Smooth muscle cell (in vitro differentiated cells): ENCODE measurements around the gene SHMT2. TPM values are rescaled to one million over a fixed set of nuclear protein-coding genes. Genes with fewer than 3 reads are reported as not detected.

Experiments
- DNase-seq: peaks from one replicate; lab custom pipeline; 2025; ENCODE audit not compliant: unreplicated experiment; lab: John Stamatoyannopoulos, UW
- H2AFZ ChIP-seq: fragments of 200-600 bp; sonication (generic); 2 replicates; pipeline ENCODE4 v1.6.0; 2016; ENCODE audit warnings: antibody characterized with exemption, low read depth, mild to moderate bottlenecking
- H3F3A ChIP-seq: fragments of 200-600 bp; sonication (generic); 2 replicates; pipeline ENCODE4 v1.6.0; 2017; ENCODE audit warnings: antibody characterized with exemption, low read depth
- H3K27ac ChIP-seq: fragments of 200-600 bp; sonication (generic); 2 replicates; pipeline ENCODE4 v1.5.1; 2016; ENCODE audit warnings: low read depth, mild to moderate bottlenecking
- H3K27me3 ChIP-seq: fragments of 200-600 bp; sonication (generic); 2 replicates; pipeline ENCODE4 v1.6.1; 2016; ENCODE audit warnings: low read depth, mild to moderate bottlenecking
- H3K36me3 ChIP-seq: fragments of 200-600 bp; sonication (generic); 2 replicates; pipeline ENCODE4 v1.5.1; 2016; ENCODE audit warnings: low read depth
- H3K4me1 ChIP-seq: fragments of 200-600 bp; sonication (generic); 2 replicates; pipeline ENCODE4 v1.5.1; 2016; ENCODE audit warnings: low read depth
- H3K4me2 ChIP-seq: fragments of 200-600 bp; sonication (generic); 2 replicates; pipeline ENCODE4 v1.6.0; 2016; ENCODE audit warnings: mild to moderate bottlenecking
- H3K4me3 ChIP-seq: fragments of 200-600 bp; sonication (generic); 2 replicates; pipeline ENCODE4 v1.5.1; 2016; ENCODE audit warnings: mild to moderate bottlenecking
- H3K79me2 ChIP-seq: fragments of 200-600 bp; sonication (generic); 2 replicates; pipeline ENCODE4 v1.6.0; 2016; ENCODE audit warnings: low read depth, mild to moderate bottlenecking
- H3K9ac ChIP-seq: fragments of 200-600 bp; sonication (generic); 2 replicates; pipeline ENCODE4 v1.6.0; 2016; ENCODE audit warnings: low read depth
- H3K9me3 ChIP-seq: fragments of 200-600 bp; sonication (generic); replicated peaks from 2 replicates; pipeline ENCODE4 v1.5.1; 2016; ENCODE audit warnings: low read depth
- H4K20me1 ChIP-seq: fragments of 200-600 bp; sonication (generic); 2 replicates; pipeline ENCODE4 v1.6.0; 2016; ENCODE audit warnings: low read depth
- CTCF ChIP-seq: fragments of 200-600 bp; sonication (generic); IDR thresholded peaks from 2 replicates; pipeline ENCODE4 v1.5.1; 2017; ENCODE audit warnings: borderline replicate concordance, mild to moderate bottlenecking, antibody characterized with exemption; ENCODE audit not compliant: insufficient read depth, poor library complexity, severe bottlenecking
- WGBS: methylation state at CpG from one replicate; pipeline ENCODE4 v1.1.7; 2016; ENCODE audit warnings: low lambda C conversion rate; 5-methylcytosine and 5-hydroxymethylcytosine counted together
- polyA plus RNA-seq: library from polyadenylated mRNA; unstranded; fragments of >200 nt; fragmentation: Nextera tagmentation; extraction: Ambion mirVana; gene quantifications from 2 replicates; pipeline ENCODE4 v1.2.1, GENCODE V29; 2016
- total RNA-seq: library from RNA; depleted of rRNA; stranded (reverse); fragments of >200 nt; gene quantifications from 2 replicates; pipeline ENCODE4 v1.2.3, GENCODE V29; 2014

SHMT2 gene
- total and polyA plus RNA-seq, 2 experiments from 2014 or later: 107 to 117 TPM

GRCh38 chr12:57227315-57228115, 2.0 kb upstream of the SHMT2 start:
- DNase-seq: no peak
- H3K27me3 ChIP-seq: peaks cover 35% of the 10 kb centered on the region
- no peak overlapping the region for H3K27ac ChIP-seq
- no peaks in the 10 kb centered on the region for H3K36me3 ChIP-seq
- no peaks in the 10 kb centered on the region for H3K9me3 ChIP-seq
- H4K20me1 ChIP-seq: peaks cover 20% of the 10 kb centered on the region
- no peak overlapping the region for H3K9ac ChIP-seq
- peaks cover 13% of the 10 kb centered on the region for H3K79me2 ChIP-seq
- H2AFZ ChIP-seq: no peak overlapping the region
- H3K4me2 ChIP-seq: peak overlapping the region; percentile 84
- TF ChIP-seq CTCF: no peak
- peak overlapping the region; percentile 41 for H3K4me3 ChIP-seq
- peaks cover 16% of the 10 kb centered on the region for H3F3A ChIP-seq
- peaks cover 36% of the 10 kb centered on the region for H3K4me1 ChIP-seq
- 34% methylated on average over 8 of the region's 8 CpGs for WGBS

DNA sequence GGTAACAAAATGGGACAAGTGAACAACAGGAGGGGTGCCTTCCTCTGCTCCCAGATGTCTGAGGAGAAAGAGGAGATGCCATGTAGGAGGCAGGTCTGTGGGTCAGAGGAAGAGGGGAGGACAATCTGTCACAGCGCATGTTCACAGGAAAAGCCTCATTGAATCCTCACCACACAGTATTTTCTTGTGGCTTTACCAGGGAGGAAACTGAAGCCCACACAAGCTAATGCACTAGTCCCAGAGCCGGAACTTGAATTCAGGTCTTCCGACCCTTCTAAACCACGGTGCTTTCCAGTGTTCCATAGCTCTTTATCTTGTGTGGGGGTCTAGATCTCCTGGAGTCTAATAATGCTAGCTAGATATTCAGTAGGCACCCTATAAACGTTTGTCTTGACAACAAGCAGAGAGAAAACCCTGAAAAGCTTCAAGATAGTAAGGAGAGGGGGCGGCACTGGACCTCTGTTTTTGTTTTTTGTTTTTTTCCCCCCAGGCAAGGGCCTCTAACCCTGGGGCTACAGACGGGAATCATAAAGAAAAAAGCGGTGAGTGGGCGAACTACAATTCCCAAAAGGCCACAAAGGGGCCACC, 371 bp upstream of the SHMT2 start:
- Histone ChIP-seq H4K20me1 (peaks cover 36% of the 10 kb centered on the region), H3K4me1 (peaks cover 36% of the 10 kb centered on the region), H3K9me3 (no peaks in the 10 kb centered on the region), H3K27me3 (peaks cover 28% of the 10 kb centered on the region), H3K4me2 (peak overlapping the region; percentile 84), H3K4me3 (peak overlapping the region; percentile 57), H3K27ac (peak overlapping the region; percentile 95), H2AFZ (no peak overlapping the region), H3F3A (peaks cover 28% of the 10 kb centered on the region), H3K9ac (peak overlapping the region; percentile 93), H3K79me2 (peaks cover 13% of the 10 kb centered on the region), H3K36me3 (no peaks in the 10 kb centered on the region)
- DNase-seq: no peak
- no peak for TF ChIP-seq CTCF
- 8% methylated on average over 9 of the region's 9 CpGs for WGBS

DNA sequence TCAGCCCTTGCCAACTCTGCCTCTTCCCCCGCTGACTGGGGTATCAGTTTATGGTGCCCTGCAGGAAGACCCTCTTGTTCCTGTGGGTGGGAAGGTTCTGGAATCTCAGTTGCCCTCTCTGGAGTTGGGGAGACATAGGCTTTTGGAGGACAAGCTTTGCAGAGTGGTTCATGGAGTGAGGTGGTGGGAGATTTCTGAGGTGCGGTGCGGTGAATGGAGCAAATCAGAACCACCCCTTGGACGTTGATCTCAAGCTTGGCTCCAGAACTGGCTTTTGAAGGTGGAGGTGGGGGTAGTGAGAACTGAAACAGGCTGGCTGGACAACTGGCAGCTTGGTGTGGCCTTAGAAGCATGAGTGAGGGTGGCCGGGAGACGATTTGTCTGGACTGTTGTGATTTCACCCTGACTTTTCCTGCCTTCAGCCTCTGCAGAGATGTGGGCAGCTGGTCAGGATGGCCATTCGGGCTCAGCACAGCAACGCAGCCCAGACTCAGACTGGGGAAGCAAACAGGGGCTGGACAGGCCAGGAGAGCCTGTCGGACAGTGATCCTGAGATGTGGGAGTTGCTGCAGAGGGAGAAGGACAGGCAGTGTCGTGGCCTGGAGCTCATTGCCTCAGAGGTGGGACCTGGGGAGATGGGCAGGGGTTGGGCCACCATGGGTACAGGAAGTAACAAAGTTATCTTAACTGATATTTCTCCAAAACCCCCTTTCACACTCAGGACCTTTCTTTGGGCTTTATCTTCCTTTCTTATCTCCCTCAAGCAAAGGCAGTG, 1.1 kb downstream of the SHMT2 start:
- H3K9ac ChIP-seq: peak overlapping the region; percentile 93
- no peak for DNase-seq
- 39% methylated on average over 10 of the region's 10 CpGs for WGBS
- no peaks in the 10 kb centered on the region for H3K9me3 ChIP-seq
- H3K4me1 ChIP-seq: peaks cover 36% of the 10 kb centered on the region
- H3K36me3 ChIP-seq: no peaks in the 10 kb centered on the region
- H3F3A ChIP-seq: peaks cover 28% of the 10 kb centered on the region
- peaks cover 13% of the 10 kb centered on the region for H3K79me2 ChIP-seq
- H3K4me2 ChIP-seq: peak overlapping the region; percentile 84
- H2AFZ ChIP-seq: no peak overlapping the region
- peaks cover 48% of the 10 kb centered on the region for H4K20me1 ChIP-seq
- peak overlapping the region; percentile 57 for H3K4me3 ChIP-seq
- peaks cover 16% of the 10 kb centered on the region for H3K27me3 ChIP-seq
- TF ChIP-seq CTCF: no peak
- peak overlapping the region; percentile 95 for H3K27ac ChIP-seq
